ENCODE results near the gene LRFN2.

DNA sequence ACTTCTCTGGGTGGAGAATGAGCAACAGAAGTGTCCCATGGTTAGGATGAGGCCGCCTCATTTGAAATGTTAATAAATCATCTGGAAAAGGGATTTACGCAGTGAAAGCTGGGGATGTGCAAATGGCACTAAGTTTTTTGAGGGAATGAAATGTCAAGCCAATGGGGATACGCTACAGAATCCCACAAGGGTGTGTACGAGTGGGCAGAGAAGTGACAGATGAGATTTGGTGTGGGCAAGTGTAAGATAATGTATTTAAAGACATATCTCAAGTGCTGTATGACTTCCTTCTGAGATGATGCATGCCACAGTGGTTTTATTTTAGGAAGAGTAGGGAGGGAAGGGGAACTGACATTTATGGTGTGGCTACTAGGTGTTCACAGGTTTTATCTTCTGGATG lies 100.6 kb downstream of the LRFN2 start:
- TF ChIP-seq, protein P1, sequence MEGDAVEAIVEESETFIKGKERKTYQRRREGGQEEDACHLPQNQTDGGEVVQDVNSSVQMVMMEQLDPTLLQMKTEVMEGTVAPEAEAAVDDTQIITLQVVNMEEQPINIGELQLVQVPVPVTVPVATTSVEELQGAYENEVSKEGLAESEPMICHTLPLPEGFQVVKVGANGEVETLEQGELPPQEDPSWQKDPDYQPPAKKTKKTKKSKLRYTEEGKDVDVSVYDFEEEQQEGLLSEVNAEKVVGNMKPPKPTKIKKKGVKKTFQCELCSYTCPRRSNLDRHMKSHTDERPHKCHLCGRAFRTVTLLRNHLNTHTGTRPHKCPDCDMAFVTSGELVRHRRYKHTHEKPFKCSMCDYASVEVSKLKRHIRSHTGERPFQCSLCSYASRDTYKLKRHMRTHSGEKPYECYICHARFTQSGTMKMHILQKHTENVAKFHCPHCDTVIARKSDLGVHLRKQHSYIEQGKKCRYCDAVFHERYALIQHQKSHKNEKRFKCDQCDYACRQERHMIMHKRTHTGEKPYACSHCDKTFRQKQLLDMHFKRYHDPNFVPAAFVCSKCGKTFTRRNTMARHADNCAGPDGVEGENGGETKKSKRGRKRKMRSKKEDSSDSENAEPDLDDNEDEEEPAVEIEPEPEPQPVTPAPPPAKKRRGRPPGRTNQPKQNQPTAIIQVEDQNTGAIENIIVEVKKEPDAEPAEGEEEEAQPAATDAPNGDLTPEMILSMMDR (conservative IDR thresholded peaks at IDR 0.05 in 1 of 2, IDR thresholded peaks at IDR 0.05 in 1 of 2; ENCODE audit: extremely low read depth in 1 of 2, insufficient read depth in 1 of 2, low read depth in 1 of 2, low read length in 2 of 2) = no peak
- TF ChIP-seq EZH2 (IDR thresholded peaks at IDR 0.05; ENCODE audit: borderline replicate concordance, low read length) = no peak

All from mammary epithelial cell (primary cell).